ENCODE measurements around the gene PSTPIP1.

DNA sequence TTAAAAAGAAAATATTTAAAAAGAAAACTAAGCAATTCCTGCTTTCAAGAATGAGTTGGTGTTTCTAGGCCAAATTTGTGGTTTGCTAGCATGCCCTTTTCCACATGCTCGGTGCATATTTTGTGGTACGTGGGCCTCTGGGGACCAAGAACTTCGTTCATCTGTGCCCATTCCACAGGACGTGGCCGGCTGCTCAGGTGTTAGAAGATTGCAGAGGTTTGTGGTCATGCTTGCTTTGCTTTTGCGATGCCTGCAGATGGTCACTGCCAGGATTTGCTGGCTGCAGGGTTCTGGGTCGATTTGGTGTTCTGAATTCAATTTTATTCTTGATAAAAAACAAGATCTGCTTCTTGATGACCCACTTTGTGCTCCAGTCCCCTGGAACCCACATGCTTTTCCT is 7.5 kb downstream of the PSTPIP1 start:
- no peak for TF ChIP-seq POLR2AphosphoS5 (IDR thresholded peaks at IDR 0.05)
- TF ChIP-seq, protein P1, sequence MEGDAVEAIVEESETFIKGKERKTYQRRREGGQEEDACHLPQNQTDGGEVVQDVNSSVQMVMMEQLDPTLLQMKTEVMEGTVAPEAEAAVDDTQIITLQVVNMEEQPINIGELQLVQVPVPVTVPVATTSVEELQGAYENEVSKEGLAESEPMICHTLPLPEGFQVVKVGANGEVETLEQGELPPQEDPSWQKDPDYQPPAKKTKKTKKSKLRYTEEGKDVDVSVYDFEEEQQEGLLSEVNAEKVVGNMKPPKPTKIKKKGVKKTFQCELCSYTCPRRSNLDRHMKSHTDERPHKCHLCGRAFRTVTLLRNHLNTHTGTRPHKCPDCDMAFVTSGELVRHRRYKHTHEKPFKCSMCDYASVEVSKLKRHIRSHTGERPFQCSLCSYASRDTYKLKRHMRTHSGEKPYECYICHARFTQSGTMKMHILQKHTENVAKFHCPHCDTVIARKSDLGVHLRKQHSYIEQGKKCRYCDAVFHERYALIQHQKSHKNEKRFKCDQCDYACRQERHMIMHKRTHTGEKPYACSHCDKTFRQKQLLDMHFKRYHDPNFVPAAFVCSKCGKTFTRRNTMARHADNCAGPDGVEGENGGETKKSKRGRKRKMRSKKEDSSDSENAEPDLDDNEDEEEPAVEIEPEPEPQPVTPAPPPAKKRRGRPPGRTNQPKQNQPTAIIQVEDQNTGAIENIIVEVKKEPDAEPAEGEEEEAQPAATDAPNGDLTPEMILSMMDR (IDR thresholded peaks at IDR 0.05 in 8 of 11, conservative IDR thresholded peaks at IDR 0.05 in 3 of 11), result no peak
- no peak for TF ChIP-seq POLR2A (IDR thresholded peaks at IDR 0.05)

All from spleen (tissue), 7 donors.